ENCODE measurements around the gene EP400. TPM values are rescaled to one million over a fixed set of nuclear protein-coding genes. Genes with fewer than 3 reads are reported as not detected.

Gene EP400
- total and polyA plus RNA-seq, 2 of the 4 experiments (the other 2 are of a cell fraction) = 4.3 to 11.4 TPM

DNA sequence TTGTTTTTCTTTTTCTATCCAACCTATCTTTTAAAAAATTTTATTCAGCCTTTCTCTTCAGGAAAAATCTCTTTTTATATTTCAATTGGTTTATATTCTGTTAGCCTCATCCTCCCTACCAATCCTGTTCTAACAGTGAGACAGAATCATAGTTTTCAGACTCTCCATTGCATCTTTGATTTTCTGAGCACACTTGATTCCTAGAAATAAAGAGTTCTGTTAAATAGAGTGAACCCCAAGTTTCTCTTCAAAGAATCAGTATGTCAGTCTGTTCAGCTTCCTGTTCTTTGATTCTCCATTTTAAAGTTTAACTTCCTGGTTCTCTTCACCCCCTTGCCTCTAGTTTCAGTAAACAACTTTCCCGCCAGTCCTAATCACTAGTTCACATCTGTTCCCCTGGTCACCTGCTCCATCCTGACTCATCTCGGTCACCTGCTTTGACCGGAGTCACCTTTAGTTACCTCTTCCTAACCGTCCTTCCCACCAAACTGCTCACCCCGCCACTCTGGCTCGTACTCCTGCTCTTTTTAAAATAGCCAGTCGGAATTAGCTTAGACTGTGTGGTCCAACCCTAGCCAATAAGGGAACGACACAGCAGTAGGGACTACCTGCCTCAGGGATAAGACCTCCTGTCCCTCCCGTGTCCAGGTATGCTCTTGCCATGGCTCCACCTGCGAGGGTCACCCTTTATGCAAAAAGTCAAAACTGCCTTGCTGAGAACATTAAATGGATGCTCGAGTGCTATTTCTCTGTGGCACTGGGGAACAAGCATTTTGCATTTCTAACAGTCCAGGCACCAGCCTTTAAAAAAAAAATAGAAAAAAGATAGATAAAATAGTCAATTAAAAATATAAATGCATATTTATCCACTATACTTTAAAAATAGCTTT is 146.0 kb downstream of the EP400 start:
- 90% methylated on average over 10 of the region's 11 CpGs; no CpG with 5 or more reads in 1 of the 2 experiments for WGBS, 2 experiments (ENCODE audit: extremely low coverage in 2 of 2, insufficient read length in 1 of 2)
- ChIA-PET CTCF (no interaction called here), POLR2A (ENCODE audit: unreplicated experiment) (no interaction called here)
- intact Hi-C loops (cut with micrococcal nuclease) = no loop called here
- TF ChIP-seq CHD1 (IDR thresholded peaks at IDR 0.05; ENCODE audit: low read depth, low read length) = no peak
- TF ChIP-seq, protein P1, sequence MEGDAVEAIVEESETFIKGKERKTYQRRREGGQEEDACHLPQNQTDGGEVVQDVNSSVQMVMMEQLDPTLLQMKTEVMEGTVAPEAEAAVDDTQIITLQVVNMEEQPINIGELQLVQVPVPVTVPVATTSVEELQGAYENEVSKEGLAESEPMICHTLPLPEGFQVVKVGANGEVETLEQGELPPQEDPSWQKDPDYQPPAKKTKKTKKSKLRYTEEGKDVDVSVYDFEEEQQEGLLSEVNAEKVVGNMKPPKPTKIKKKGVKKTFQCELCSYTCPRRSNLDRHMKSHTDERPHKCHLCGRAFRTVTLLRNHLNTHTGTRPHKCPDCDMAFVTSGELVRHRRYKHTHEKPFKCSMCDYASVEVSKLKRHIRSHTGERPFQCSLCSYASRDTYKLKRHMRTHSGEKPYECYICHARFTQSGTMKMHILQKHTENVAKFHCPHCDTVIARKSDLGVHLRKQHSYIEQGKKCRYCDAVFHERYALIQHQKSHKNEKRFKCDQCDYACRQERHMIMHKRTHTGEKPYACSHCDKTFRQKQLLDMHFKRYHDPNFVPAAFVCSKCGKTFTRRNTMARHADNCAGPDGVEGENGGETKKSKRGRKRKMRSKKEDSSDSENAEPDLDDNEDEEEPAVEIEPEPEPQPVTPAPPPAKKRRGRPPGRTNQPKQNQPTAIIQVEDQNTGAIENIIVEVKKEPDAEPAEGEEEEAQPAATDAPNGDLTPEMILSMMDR (conservative IDR thresholded peaks at IDR 0.05; ENCODE audit: low read depth, low read length) = no peak
- TF ChIP-seq RCOR1 (IDR thresholded peaks at IDR 0.05; ENCODE audit: insufficient replicate concordance, low read length) = no peak
- TF ChIP-seq BHLHE40 (IDR thresholded peaks at IDR 0.05; ENCODE audit: low read depth, low read length) = no peak
- no peak for TF ChIP-seq POLR2A (IDR thresholded peaks at IDR 0.05; ENCODE audit: low read depth, low read length)
- TF ChIP-seq MAFK (IDR thresholded peaks at IDR 0.05; ENCODE audit: low read depth, low read length) = no peak
- no peak for TF ChIP-seq ELK1 (IDR thresholded peaks at IDR 0.05; ENCODE audit: borderline replicate concordance, low read depth, low read length)
- TF ChIP-seq FOS (IDR thresholded peaks at IDR 0.05; ENCODE audit: low read depth, low read length) = no peak
- TF ChIP-seq, protein P2, sequence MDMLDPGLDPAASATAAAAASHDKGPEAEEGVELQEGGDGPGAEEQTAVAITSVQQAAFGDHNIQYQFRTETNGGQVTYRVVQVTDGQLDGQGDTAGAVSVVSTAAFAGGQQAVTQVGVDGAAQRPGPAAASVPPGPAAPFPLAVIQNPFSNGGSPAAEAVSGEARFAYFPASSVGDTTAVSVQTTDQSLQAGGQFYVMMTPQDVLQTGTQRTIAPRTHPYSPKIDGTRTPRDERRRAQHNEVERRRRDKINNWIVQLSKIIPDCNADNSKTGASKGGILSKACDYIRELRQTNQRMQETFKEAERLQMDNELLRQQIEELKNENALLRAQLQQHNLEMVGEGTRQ (IDR thresholded peaks at IDR 0.05; ENCODE audit: low read depth, low read length) = no peak
- no peak for TF ChIP-seq NFE2L2 (IDR thresholded peaks at IDR 0.05; ENCODE audit: low read depth, low read length)
- no peak for TF ChIP-seq CEBPB (IDR thresholded peaks at IDR 0.05; ENCODE audit: low read depth, low read length)
- Histone ChIP-seq H2BK20ac (ENCODE audit: low read depth, low read length) (no peak overlapping the region), H3K9me3 (ENCODE audit: control insufficient read depth, insufficient read depth, low read length) (no peaks in the 10 kb centered on the region), H4K8ac (ENCODE audit: low read depth in 2 of 2, low read length in 2 of 2) (no peak overlapping the region), H2BK120ac (ENCODE audit: low read depth, low read length) (no peak overlapping the region), H3K4me2 (ENCODE audit: low read depth, low read length) (no peak overlapping the region), H3K9me1 (ENCODE audit: insufficient read depth, low read length) (no peaks in the 10 kb centered on the region), H2AK9ac (replicated peaks; ENCODE audit: low read depth, low read length, poor library complexity) (no peak overlapping the region), H3K79me1 (ENCODE audit: low read depth in 1 of 2, low read length in 2 of 2) (peaks cover 6 to 14% of the 10 kb centered on the region in 2 experiments; a peak in 2 of 4 replicates), H4K91ac (ENCODE audit: insufficient read depth, low read depth, low read length) (no peak overlapping the region), H2BK15ac (ENCODE audit: low read depth, low read length) (no peak overlapping the region), H3K23ac (ENCODE audit: low read depth, low read length) (no peak overlapping the region), H2AFZ (replicated peaks; ENCODE audit: low read length, poor library complexity) (no peak overlapping the region), H3K27ac (ENCODE audit: insufficient read depth, low read length) (no peak overlapping the region), H2BK5ac (ENCODE audit: low read depth, low read length, poor library complexity, severe bottlenecking) (no peak overlapping the region), H3K27me3 (ENCODE audit: control insufficient read depth, insufficient read depth, low read length) (no peaks in the 10 kb centered on the region), H4K5ac (ENCODE audit: low read depth, low read length) (no peak overlapping the region), H3K4ac (ENCODE audit: low read depth, low read length) (no peak overlapping the region), H3K36me3 (ENCODE audit: control insufficient read depth, insufficient read depth, low read length) (peaks cover 10% of the 10 kb centered on the region; the same call in 1 of the 2 replicates), H3K4me3 (ENCODE audit: insufficient read depth, low read depth, low read length) (no peak overlapping the region), H3K14ac (replicated peaks; ENCODE audit: low read depth, low read length) (no peak overlapping the region), H3K4me1 (ENCODE audit: control insufficient read depth, insufficient read depth, low read length) (no peaks in the 10 kb centered on the region), H3K9ac (ENCODE audit: low read depth, low read length) (no peak overlapping the region), H3K56ac (ENCODE audit: extremely low read depth, insufficient read depth, low read length) (no peak overlapping the region), H2AK5ac (ENCODE audit: low read depth, low read length) (no peak overlapping the region), H4K20me1 (ENCODE audit: insufficient read depth, low read length) (no peaks in the 10 kb centered on the region; the same call in 1 of the 2 replicates), H3K18ac (ENCODE audit: low read depth, low read length) (no peak overlapping the region)
- no peak for ATAC-seq (ENCODE audit: low read depth)
- no TSS peak for BruUV-seq (replicated peaks)
- in situ Hi-C loops (cut with MboI; ENCODE audit: low sequenced_read_pairs) = no loop called here
- DNase-seq = no peak
- dilution Hi-C loops (cut with HindIII; ENCODE audit: low sequenced_read_pairs, unreplicated experiment) = no loop called here
